Posterior vena cava (tissue), 2 donors: ENCODE results near the gene LAGE3. TPM values are rescaled to one million over a fixed set of nuclear protein-coding genes. Genes with fewer than 3 reads are reported as not detected.
A peak's percentile ranks its signal among the peaks of the same experiment; 100 is the strongest.

Experiments
- DNase-seq: peaks from one replicate; pipeline ENCODE4 v3.0.0-alpha.2; 2020; ENCODE audit warnings: low spot score
- intact Hi-C, 2 donors: fragments of 100-400 bp; cut with DNase I; formaldehyde crosslinking; loops; one replicate each; pipeline versions ENCODE4 v1.14.1 to v1.14.2; 2022 to 2023
- total RNA-seq, 2 donors: library from RNA; stranded (reverse); fragmentation: NEBNext Ultra II Directional; extraction: Animal tissue kit (Norgen Biotek cat#: 25700); gene quantifications; one replicate each; pipeline ENCODE4 v1.2.1, GENCODE V29; 2021
- donor health status: DM: yes; HTN: yes; CAD: no.
- donor health status: DM: yes; HTN: yes; CAD: no.

LAGE3 gene
- total RNA-seq, 2 donors from 2014 or later: 10.2 to 15.0 TPM

- no peak for DNase-seq
- intact Hi-C loops: no loop called here
Measured at GRCh38 chrX:154465601-154466000, 13.5 kb downstream of the LAGE3 start.

GRCh38 chrX:154464806-154465365, 14.2 kb downstream of the LAGE3 start:
- intact Hi-C loops: no loop called here
- DNase-seq: no peak

GRCh38 chrX:154463611-154464220, 15.4 kb downstream of the LAGE3 start:
- no peak for DNase-seq
- intact Hi-C loops: no loop called here

- no peak for DNase-seq
- intact Hi-C loops: no loop called here
Measured at GRCh38 chrX:154462396-154462795, 16.7 kb downstream of the LAGE3 start.

GRCh38 chrX:154460326-154460725, 18.8 kb downstream of the LAGE3 start:
- intact Hi-C loops: no loop called here
- DNase-seq: no peak

- intact Hi-C loops: loop anchor here in 1 of 2 donors (10.0 kb wide), 1 partner anchor 1575 kb away; no protein-coding TSS in a partner anchor
- DNase-seq: no peak
Measured at GRCh38 chrX:154459832-154460231, 19.2 kb downstream of the LAGE3 start.

- no peak for DNase-seq
- intact Hi-C loops: loop anchor here in 1 of 2 donors (10.0 kb wide), 1 partner anchor 1574 kb away; no protein-coding TSS in a partner anchor
Measured at GRCh38 chrX:154458954-154459778, 19.9 kb downstream of the LAGE3 start.

- intact Hi-C loops: loop anchor here in 1 of 2 donors (10.0 kb wide), 1 partner anchor 1574 kb away; no protein-coding TSS in a partner anchor
- DNase-seq: no peak
Measured at GRCh38 chrX:154458116-154458953, 20.7 kb downstream of the LAGE3 start, which contains the start of gene PLXNA3. Gene PLXNA3 (plus strand): TSS chrX:154458281. CDS start chrX:154460184, 1,903 bp downstream.

- intact Hi-C loops: loop anchor here in 1 of 2 donors (10.0 kb wide), 1 partner anchor 1573 kb away; no protein-coding TSS in a partner anchor
- no peak for DNase-seq
Measured at GRCh38 chrX:154457491-154458115, 21.5 kb downstream of the LAGE3 start.

GRCh38 chrX:154452823-154453222, 26.3 kb downstream of the LAGE3 start:
- intact Hi-C loops: loop anchor here in 1 of 2 donors (10.0 kb wide), 1 partner anchor 1568 kb away; no protein-coding TSS in a partner anchor
- DNase-seq: no peak

- DNase-seq: no peak
- intact Hi-C loops: loop anchor here in 1 of 2 donors (10.0 kb wide), 1 partner anchor 1566 kb away; no protein-coding TSS in a partner anchor
Measured at GRCh38 chrX:154450312-154450711, 28.8 kb downstream of the LAGE3 start.

GRCh38 chrX:154449618-154450017, 29.5 kb downstream of the LAGE3 start:
- DNase-seq: no peak

GRCh38 chrX:154448484-154448883, 30.6 kb downstream of the LAGE3 start:
- intact Hi-C loops: loop anchor here in 1 of 2 donors (5.0 kb wide), 1 partner anchor 39 kb away; the partner anchor contains the start of gene UBL4A
- no peak for DNase-seq

More at GRCh38 chrX:154449618-154450017, 29.5 kb downstream of the LAGE3 start:
- intact Hi-C loops: loop anchor here (5.0 to 10.0 kb wide), 2 partner anchors 38 to 1565 kb away; partner anchors contain the start of gene UBL4A (in 1 of the 2)

GRCh38 chrX:154446430-154446829, 32.7 kb downstream of the LAGE3 start:
- intact Hi-C loops: loop anchor here in 1 of 2 donors (5.0 kb wide), 1 partner anchor 41 kb away; the partner anchor contains the start of gene UBL4A
- no peak for DNase-seq

GRCh38 chrX:154445776-154446175, 33.3 kb downstream of the LAGE3 start:
- no peak for DNase-seq
- intact Hi-C loops: loop anchor here in 1 of 2 donors (5.0 kb wide), 1 partner anchor 42 kb away; the partner anchor contains the start of gene UBL4A

GRCh38 chrX:154444755-154445246, 34.3 kb downstream of the LAGE3 start:
- intact Hi-C loops: loop anchor here in 1 of 2 donors (5.0 kb wide), 1 partner anchor 42 kb away; the partner anchor contains the start of gene UBL4A
- DNase-seq: no peak

GRCh38 chrX:154443992-154444754, 34.9 kb downstream of the LAGE3 start, which contains the start of gene FAM50A:
Gene FAM50A (plus strand): TSS chrX:154444141. CDS start chrX:154444236, 95 bp downstream.
- intact Hi-C loops: loop anchor here in 1 of 2 donors (1.0 kb wide), 1 partner anchor 28 kb away; no protein-coding TSS in a partner anchor
- DNase-seq: peak; percentile 93
